RWPE1 (cell line): Measurements from ENCODE around the gene PEX26.

Experiments
- CTCF ChIA-PET: fragments of 350-600 bp; sonication (Branson Sonifier 250); formaldehyde crosslinking; extraction: SDS; loops from one replicate; lab custom pipeline; 2021; lab: Yijun Ruan, JAX
- POLR2A ChIA-PET: fragments of 400-600 bp; formaldehyde crosslinking; extraction: SDS; loops from one replicate; lab custom pipeline; 2020; ENCODE audit warnings: antibody characterized with exemption; ENCODE audit not compliant: low non-redundant PET; lab: Yijun Ruan, JAX
- DNase-seq: peaks from one replicate; pipeline ENCODE4 v3.0.0; 2012; ENCODE audit warnings: low spot score
- H3K27ac ChIP-seq: fragments of 450-650 bp; 2 replicates; pipeline ENCODE4 v1.5.1; 2017
- TF ChIP-seq, protein P1 (sequence below): fragments of 450-650 bp; conservative IDR thresholded peaks from 2 replicates; pipeline ENCODE4 v1.5.1; 2017; ENCODE audit warnings: low read depth, mild to moderate bottlenecking

The PEX26 gene

DNA sequence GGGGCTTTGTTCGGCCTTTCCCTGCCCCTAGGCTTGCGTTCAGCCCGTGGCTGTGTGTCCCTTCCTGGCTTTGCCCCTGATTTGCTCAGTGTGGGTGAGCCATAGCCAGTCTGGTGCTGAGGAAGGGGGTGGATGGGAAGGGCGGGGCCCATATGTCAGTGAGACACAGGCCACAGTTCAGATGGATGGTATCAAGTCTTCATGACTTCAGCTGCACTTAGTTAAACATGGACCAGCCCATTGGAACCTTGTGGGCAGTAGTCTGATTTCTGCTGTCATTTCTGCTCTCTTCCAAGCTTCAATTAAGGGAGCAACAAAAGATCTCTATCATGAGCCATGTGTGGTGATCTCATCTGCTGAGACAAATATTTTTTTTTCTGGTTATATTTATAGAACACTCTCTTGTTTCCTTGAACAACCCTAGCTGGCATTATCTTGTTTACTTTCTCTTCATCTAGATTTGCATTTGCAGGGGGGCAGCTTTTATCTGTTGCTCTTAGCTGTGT, 21.6 kb upstream of the PEX26 start:
- peak overlapping the region; percentile 61 for H3K27ac ChIP-seq
- ChIA-PET POLR2A (no interaction called here), CTCF (interaction anchor here (0.5 kb wide), 1 partner anchor 159 kb away, joined by 4 read pairs; no protein-coding TSS in a partner anchor)
- TF ChIP-seq, protein P1, sequence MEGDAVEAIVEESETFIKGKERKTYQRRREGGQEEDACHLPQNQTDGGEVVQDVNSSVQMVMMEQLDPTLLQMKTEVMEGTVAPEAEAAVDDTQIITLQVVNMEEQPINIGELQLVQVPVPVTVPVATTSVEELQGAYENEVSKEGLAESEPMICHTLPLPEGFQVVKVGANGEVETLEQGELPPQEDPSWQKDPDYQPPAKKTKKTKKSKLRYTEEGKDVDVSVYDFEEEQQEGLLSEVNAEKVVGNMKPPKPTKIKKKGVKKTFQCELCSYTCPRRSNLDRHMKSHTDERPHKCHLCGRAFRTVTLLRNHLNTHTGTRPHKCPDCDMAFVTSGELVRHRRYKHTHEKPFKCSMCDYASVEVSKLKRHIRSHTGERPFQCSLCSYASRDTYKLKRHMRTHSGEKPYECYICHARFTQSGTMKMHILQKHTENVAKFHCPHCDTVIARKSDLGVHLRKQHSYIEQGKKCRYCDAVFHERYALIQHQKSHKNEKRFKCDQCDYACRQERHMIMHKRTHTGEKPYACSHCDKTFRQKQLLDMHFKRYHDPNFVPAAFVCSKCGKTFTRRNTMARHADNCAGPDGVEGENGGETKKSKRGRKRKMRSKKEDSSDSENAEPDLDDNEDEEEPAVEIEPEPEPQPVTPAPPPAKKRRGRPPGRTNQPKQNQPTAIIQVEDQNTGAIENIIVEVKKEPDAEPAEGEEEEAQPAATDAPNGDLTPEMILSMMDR: no peak
- DNase-seq: no peak

DNA sequence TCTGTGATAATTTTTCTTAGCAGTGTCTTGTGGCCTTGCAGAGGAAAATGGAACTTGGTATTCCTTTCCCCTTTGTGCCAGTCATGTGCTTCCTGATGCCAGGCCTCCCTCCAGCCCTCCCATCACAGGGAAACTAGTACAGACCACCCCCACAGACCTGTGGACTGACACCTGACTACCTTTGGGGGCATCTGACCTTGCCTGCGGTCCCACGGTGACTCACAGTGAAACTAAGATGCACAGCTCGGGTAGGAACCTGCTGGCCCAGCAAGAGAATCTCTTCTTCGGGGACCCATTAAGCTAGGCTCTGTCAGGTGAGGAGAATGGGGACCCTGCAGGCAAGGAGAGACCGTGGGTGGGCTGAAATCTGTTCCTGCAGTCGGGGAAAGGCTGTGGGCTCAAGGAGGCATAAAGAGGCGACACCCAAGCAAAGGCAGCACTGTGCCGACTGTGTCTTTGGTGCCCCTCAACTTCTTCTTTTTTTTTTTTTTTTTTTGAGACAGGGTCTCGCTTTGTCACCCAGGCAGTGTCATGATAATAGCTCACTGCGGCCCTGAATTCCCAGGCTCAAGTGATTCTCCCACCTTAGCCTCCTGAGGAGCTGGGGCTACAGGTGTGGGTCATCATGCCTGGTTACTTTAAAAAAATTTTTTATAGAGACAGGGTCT, 20.8 kb upstream of the PEX26 start:
- ChIA-PET CTCF (interaction anchor here (0.5 kb wide), 1 partner anchor 160 kb away, joined by 4 read pairs; no protein-coding TSS in a partner anchor), POLR2A (no interaction called here)
- H3K27ac ChIP-seq: peak overlapping the region; percentile 51
- TF ChIP-seq, protein P1: no peak
- no peak for DNase-seq

DNA sequence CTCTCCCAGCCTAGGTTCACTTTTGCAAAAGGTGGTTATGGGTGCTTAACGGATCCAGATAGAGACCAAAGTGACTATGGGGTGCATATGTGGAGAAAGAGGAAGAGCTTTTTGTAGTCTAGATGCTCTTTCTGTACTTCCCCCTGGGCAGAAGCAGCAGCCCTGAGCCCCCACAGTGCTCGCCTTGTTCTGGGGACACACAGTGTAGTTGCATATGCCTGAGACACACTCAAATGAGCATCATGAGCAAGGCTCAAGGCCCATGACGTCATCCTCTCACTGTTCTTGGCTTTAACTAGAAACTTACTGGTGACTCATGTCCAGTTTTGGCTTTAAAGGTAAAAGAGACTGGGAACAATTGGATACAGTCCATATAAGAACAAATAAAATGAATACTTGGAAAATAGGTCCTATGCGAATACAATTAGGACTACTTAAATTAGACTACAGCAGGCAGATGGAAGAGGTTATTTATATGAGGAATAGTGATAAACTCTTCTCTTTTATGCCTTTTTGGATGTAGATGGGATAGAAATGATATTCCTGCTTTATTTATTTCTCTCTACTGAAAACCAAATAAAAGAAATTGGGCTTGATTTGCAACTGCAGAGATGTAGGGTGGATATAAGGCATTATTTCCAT, 20.1 kb upstream of the PEX26 start:
- peak; percentile 70 for DNase-seq
- POLR2A ChIA-PET: no interaction called here
- CTCF ChIA-PET: no interaction called here
- TF ChIP-seq, protein P1: no peak
- peak overlapping the region; percentile 51 for H3K27ac ChIP-seq

DNA sequence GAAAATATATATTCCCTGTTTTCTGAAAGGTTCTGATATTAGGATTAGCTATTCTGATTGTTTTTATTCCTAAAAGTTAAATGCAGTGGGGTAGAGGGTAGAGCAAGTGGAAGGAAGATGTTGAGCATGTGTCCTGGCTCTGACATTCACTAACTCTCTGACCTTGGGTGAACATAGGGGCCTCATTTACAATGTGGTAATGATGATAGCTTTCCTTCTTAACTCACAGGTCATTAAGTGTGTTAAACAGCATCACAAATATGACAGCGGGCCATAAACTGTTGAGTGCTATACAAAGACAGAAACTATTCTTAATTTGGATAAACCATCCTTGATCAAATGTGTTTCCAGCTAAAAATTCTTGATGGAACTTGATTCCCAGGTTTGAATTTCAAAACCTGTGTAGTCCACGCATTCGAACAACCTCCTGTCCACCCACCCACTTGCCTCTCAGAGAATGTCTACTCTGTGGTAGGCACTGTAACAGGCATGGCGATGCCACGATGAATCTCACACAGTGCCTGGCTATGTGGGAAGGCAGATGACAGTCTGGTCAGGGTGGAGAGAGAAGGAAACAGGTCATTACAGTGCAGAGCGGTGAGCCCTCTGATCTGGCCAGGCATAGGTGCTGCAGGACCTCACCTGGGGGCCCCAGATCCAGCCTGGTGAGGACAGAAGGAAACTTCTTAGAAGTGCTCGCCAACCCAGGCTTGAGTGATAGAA, 19.3 kb upstream of the PEX26 start:
- TF ChIP-seq, protein P1: no peak
- no peak for DNase-seq
- H3K27ac ChIP-seq: no peak overlapping the region
- ChIA-PET CTCF (no interaction called here), POLR2A (no interaction called here)

DNA sequence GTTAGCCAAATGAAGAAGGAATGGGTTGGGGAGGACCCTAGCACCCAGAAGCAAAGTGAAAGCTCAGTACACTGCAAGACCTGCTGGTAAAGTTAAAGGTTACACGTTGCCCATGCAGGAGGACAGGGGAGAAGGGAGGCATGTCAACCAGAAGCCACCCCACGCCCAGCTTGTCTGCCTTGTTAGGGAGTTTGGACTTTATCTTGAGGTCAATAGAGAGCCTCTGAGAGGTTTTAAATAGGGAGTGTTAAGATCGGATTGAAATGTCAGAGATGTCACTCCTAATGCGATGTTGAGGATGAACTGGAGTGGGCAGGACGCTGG, 18.7 kb upstream of the PEX26 start:
- POLR2A ChIA-PET: no interaction called here
- H3K27ac ChIP-seq: no peak overlapping the region
- TF ChIP-seq, protein P1: no peak
- DNase-seq: no peak
- CTCF ChIA-PET: no interaction called here

DNA sequence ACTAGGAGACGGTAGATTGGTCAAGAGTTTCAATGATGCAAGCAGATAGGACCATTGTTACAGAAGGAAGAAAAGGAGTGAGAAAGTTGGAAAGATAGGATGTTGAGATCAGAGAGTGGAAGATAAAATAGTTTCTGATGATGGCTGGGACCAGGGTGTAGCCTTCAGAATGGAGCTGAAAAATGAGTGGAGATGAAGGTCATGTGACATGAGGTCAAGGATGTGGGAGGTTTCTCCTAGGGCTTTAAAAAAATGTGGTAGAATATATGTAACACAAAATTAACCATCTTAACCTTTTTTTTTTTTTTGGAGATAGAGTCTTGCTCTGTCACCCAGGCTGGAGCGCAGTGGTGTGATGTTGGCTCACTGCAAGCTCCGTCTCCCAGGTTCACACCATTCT, 18.3 kb upstream of the PEX26 start:
- TF ChIP-seq, protein P1: no peak
- DNase-seq: no peak
- ChIA-PET CTCF (no interaction called here), POLR2A (no interaction called here)
- no peak overlapping the region for H3K27ac ChIP-seq
